ENCODE measurements around the gene RBM12. TPM values are rescaled to one million over a fixed set of nuclear protein-coding genes. Genes with fewer than 3 reads are reported as not detected.
"Not testable (repeated sequence)": the region's sequence is repeated elsewhere in the genome, so short reads cannot be mapped to it uniquely, and the experiment has no call there.

RBM12 gene
- total RNA-seq, 1 donor: 62.6 TPM

DNA sequence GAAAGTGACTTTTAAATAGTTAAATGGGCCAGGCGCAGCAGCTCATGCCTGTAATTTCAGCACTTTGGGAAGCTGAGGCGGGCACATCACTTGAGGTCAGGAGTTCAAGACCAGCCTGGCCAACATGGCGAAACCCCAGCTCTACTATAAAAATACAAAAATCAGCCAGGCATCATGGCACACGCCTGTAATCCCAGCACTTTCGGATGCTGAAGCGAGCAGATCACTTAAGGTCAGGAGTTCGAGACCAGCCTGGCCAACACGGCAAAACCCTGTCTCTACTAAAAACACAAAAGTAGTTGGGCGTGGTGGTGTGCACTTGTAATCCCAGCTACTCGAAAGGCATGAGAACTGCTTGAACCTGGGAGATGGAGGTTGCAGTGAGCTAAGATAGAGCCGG, 41.2 kb upstream of the RBM12 start:
- not testable (repeated sequence) for DNase-seq (ENCODE audit: insufficient read length, low spot score, missing footprints); H3K27me3 ChIP-seq (ENCODE audit: insufficient read depth, low read length); H3K4me2 ChIP-seq (ENCODE audit: insufficient read depth, low read length); H3K4me3 ChIP-seq (ENCODE audit: insufficient read depth, low read length); H2AFZ ChIP-seq (ENCODE audit: low read length); H3K9me3 ChIP-seq (ENCODE audit: low read depth, low read length)
- H3K36me3 ChIP-seq (ENCODE audit: insufficient read depth, low read length): peaks cover 93% of the 10 kb centered on the region
- H3K27ac ChIP-seq (ENCODE audit: low read depth, low read length): peak overlapping the region; percentile 30
- H3K4me1 ChIP-seq (ENCODE audit: insufficient read depth, low read length): peaks cover 18% of the 10 kb centered on the region
- H4K20me1 ChIP-seq (ENCODE audit: insufficient read depth, low read length): peaks cover 56% of the 10 kb centered on the region
- H3K79me2 ChIP-seq (ENCODE audit: insufficient read depth, low read length): peaks cover 49% of the 10 kb centered on the region

DNA sequence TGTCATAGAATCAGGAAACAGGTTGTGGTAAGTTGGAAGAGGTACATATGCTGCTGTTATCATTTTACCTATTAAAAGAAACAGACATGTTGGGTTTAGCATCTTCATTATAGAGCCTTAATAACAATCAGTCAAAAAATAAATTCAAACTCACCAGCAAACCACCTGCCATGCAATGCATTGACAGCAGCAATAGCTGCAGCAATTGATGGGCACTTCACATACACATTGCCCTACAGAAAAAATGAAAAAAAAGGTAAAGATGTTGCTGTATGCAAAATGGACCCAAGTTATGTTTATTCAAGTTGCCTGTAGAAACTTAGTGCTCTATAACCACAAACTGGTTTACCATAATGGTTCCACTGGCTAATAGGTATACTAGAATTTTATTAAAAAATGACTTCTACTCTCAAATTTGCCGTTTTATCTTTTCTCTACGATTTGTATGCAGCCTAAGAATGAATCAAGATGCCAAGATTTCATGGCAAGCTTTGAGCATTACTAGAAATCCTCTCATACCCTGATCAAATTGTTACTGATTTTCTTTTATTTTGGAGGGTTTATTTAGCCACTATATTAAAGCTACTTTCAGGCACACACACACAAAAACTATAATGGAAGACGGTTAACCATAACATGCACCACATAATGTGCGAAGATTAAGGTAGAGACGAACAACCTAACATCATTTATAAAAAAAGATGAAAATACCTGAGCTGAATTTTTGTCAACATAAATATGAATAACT, 40.0 kb upstream of the RBM12 start:
- H3K9me3 ChIP-seq (ENCODE audit: low read depth, low read length): no peaks in the 10 kb centered on the region

DNA sequence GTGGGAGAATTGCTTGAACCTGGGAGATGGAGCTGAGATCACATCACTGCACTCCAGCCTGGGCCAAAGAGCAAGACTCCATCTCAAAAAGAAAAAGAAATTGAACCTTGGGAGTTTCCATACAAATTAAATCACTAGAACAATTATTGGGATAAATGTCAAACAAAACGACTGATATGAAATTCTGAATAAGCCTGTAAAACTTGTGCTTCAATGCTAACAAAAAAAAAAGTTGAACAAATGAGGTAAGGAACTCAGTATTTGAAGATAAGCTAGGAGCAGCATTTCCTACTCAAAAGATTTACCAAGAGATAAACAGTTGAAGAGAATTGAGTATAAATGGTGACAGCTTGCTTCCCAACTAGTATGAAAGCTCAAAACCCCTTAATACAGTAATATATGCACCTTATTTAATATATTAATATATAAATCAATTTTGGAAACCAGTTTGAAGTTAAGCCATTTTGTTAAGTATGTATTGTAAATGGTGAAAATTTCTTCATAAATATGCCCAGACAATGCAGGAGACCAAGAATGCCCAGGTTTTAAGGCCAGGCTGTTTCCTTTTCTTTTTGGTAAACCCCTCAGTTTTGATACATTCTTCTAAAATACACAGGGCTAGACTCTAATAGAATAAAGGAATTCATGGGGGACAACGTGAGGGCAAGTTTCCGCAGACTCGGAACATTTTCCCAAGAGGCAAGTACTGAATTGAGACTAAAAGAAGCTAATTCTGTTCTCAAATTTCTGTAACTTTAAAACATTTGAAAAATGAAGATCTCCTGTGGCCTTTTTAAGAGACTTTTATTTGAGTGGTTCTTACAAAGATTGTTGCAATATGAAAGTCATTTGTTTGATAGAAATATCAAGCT, 38.4 kb upstream of the RBM12 start:
- Histone ChIP-seq H3K36me3 (ENCODE audit: insufficient read depth, low read length) (peaks cover 65% of the 10 kb centered on the region), H3K4me2 (ENCODE audit: insufficient read depth, low read length) (no peak overlapping the region), H3K27ac (ENCODE audit: low read depth, low read length) (peak overlapping the region; percentile 60), H3K4me3 (ENCODE audit: insufficient read depth, low read length) (no peak overlapping the region), H4K20me1 (ENCODE audit: insufficient read depth, low read length) (peaks cover 31% of the 10 kb centered on the region), H2AFZ (ENCODE audit: low read length) (no peak overlapping the region), H3K27me3 (ENCODE audit: insufficient read depth, low read length) (no peaks in the 10 kb centered on the region), H3K79me2 (ENCODE audit: insufficient read depth, low read length) (peaks cover 44% of the 10 kb centered on the region), H3K9me3 (ENCODE audit: low read depth, low read length) (no peaks in the 10 kb centered on the region), H3K4me1 (ENCODE audit: insufficient read depth, low read length) (peaks cover 24% of the 10 kb centered on the region)
- peak; percentile 21 for DNase-seq (ENCODE audit: insufficient read length, low spot score, missing footprints)
- TF ChIP-seq, protein P1, sequence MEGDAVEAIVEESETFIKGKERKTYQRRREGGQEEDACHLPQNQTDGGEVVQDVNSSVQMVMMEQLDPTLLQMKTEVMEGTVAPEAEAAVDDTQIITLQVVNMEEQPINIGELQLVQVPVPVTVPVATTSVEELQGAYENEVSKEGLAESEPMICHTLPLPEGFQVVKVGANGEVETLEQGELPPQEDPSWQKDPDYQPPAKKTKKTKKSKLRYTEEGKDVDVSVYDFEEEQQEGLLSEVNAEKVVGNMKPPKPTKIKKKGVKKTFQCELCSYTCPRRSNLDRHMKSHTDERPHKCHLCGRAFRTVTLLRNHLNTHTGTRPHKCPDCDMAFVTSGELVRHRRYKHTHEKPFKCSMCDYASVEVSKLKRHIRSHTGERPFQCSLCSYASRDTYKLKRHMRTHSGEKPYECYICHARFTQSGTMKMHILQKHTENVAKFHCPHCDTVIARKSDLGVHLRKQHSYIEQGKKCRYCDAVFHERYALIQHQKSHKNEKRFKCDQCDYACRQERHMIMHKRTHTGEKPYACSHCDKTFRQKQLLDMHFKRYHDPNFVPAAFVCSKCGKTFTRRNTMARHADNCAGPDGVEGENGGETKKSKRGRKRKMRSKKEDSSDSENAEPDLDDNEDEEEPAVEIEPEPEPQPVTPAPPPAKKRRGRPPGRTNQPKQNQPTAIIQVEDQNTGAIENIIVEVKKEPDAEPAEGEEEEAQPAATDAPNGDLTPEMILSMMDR (IDR thresholded peaks at IDR 0.05; ENCODE audit: extremely low read depth, low read depth, low read length): no peak

More for the DNA sequence above, 40.0 kb upstream of the RBM12 start:
- Histone ChIP-seq H3K27ac (ENCODE audit: low read depth, low read length) (no peak overlapping the region), H4K20me1 (ENCODE audit: insufficient read depth, low read length) (peaks cover 44% of the 10 kb centered on the region), H3K4me2 (ENCODE audit: insufficient read depth, low read length) (no peak overlapping the region), H3K4me3 (ENCODE audit: insufficient read depth, low read length) (no peak overlapping the region), H3K36me3 (ENCODE audit: insufficient read depth, low read length) (peaks cover 81% of the 10 kb centered on the region), H3K27me3 (ENCODE audit: insufficient read depth, low read length) (no peaks in the 10 kb centered on the region), H3K79me2 (ENCODE audit: insufficient read depth, low read length) (peaks cover 41% of the 10 kb centered on the region), H3K4me1 (ENCODE audit: insufficient read depth, low read length) (peaks cover 20% of the 10 kb centered on the region), H2AFZ (ENCODE audit: low read length) (no peak overlapping the region)
- no peak for DNase-seq (ENCODE audit: insufficient read length, low spot score, missing footprints)
- TF ChIP-seq, protein P1 (IDR thresholded peaks at IDR 0.05; ENCODE audit: extremely low read depth, low read depth, low read length): no peak

DNA sequence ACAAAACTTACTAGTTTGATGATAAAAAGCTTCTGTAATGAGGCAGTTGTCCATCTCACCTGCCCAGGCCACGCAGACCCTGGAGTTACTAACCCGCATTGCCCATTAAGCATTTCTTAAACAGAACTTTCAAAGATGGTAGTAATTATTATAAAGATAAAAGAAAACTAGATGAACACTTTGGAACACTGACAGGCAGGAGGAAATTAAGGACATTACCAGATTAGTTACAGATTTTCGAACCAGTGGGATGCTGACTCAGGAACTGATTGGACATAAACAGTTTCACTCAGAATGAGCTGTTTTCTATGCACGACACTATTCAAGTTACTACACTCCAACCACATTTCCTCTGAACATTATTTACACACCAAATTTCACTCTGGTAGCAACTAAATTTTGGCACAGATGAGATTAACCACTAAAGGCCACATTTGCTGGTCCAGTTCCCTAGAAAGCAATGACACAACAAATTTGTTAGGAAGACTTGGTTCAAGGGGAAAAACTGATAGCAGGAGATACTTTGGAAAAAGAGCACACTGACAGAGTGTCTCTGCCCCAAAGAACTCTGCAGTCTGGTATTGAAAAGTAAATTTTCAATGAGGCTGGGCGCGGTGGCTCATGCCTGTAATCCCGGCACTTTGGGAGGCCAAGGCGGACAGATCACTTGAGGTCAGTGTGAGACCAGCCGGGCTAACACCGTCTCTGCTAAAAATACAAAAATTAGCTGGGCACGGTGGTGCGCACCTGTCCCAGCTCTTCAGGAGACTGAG, 37.5 kb upstream of the RBM12 start:
- peaks cover 25% of the 10 kb centered on the region for H4K20me1 ChIP-seq (ENCODE audit: insufficient read depth, low read length)
- H3K79me2 ChIP-seq (ENCODE audit: insufficient read depth, low read length): peaks cover 47% of the 10 kb centered on the region
- DNase-seq (ENCODE audit: insufficient read length, low spot score, missing footprints): peak; percentile 48
- TF ChIP-seq, protein P1 (IDR thresholded peaks at IDR 0.05; ENCODE audit: extremely low read depth, low read depth, low read length): no peak
- no peaks in the 10 kb centered on the region for H3K27me3 ChIP-seq (ENCODE audit: insufficient read depth, low read length)
- no peaks in the 10 kb centered on the region for H3K9me3 ChIP-seq (ENCODE audit: low read depth, low read length)
- no peak overlapping the region for H2AFZ ChIP-seq (ENCODE audit: low read length)
- no peak overlapping the region for H3K4me2 ChIP-seq (ENCODE audit: insufficient read depth, low read length)
- H3K36me3 ChIP-seq (ENCODE audit: insufficient read depth, low read length): peaks cover 57% of the 10 kb centered on the region
- peak overlapping the region; percentile 60 for H3K27ac ChIP-seq (ENCODE audit: low read depth, low read length)
- H3K4me3 ChIP-seq (ENCODE audit: insufficient read depth, low read length): no peak overlapping the region
- peaks cover 30% of the 10 kb centered on the region for H3K4me1 ChIP-seq (ENCODE audit: insufficient read depth, low read length)
